Endothelial cell (in vitro differentiated cells): ENCODE data around the gene ABCC6. TPM values are rescaled to one million over a fixed set of nuclear protein-coding genes. Genes with fewer than 3 reads are reported as not detected.
"Not testable (repeated sequence)": the region's sequence is repeated elsewhere in the genome, so short reads cannot be mapped to it uniquely, and the experiment has no call there.

Experiments used
- DNase-seq: peaks from one replicate; pipeline ENCODE4 v3.0.0; 2021; ENCODE audit warnings: low spot score
- H3K27ac Mint-ChIP-seq: one replicate; pipeline ENCODE4 v1.8.0; 2021; ENCODE audit warnings: mixed read lengths, inconsistent platforms; ENCODE audit not compliant: unreplicated experiment
- H3K27me3 Mint-ChIP-seq: one replicate; pipeline ENCODE4 v1.8.0; 2021; ENCODE audit warnings: mild to moderate bottlenecking, moderate library complexity, mixed read lengths, inconsistent platforms; ENCODE audit not compliant: unreplicated experiment
- H3K36me3 Mint-ChIP-seq: one replicate; pipeline ENCODE4 v1.8.0; 2021; ENCODE audit warnings: mild to moderate bottlenecking, low read depth, mixed read lengths, inconsistent platforms; ENCODE audit not compliant: unreplicated experiment
- H3K4me1 Mint-ChIP-seq: one replicate; pipeline ENCODE4 v1.8.0; 2021; ENCODE audit warnings: mild to moderate bottlenecking, mixed read lengths, inconsistent platforms; ENCODE audit not compliant: unreplicated experiment
- H3K4me3 Mint-ChIP-seq: one replicate; pipeline ENCODE4 v1.8.0; 2021; ENCODE audit warnings: mild to moderate bottlenecking, mixed read lengths, inconsistent platforms; ENCODE audit not compliant: unreplicated experiment
- H3K9me3 Mint-ChIP-seq: one replicate; pipeline ENCODE4 v1.8.0; 2021; ENCODE audit warnings: mixed read lengths, inconsistent platforms; ENCODE audit not compliant: unreplicated experiment
- total RNA-seq: library from RNA; stranded (reverse); fragmentation: NEBNext Ultra II Directional; extraction: Animal tissue kit (Norgen Biotek cat#: 25700); gene quantifications from one replicate; pipeline ENCODE4 v1.2.1, GENCODE V29; 2021; ENCODE audit not compliant: unreplicated experiment

The ABCC6 gene
- total RNA-seq, 1 donor from 2014 or later = 0.36 TPM

- DNase-seq, H3K4me3 Mint-ChIP-seq, H3K27ac Mint-ChIP-seq, H3K36me3 Mint-ChIP-seq, H3K4me1 Mint-ChIP-seq, H3K9me3 Mint-ChIP-seq, H3K27me3 Mint-ChIP-seq: not testable (repeated sequence)
Observed at GRCh38 chr16:16218787-16219186, 4.5 kb downstream of the ABCC6 start.

GRCh38 chr16:16218349-16218748 lies 4.9 kb downstream of the ABCC6 start:
- not testable (repeated sequence) for H3K4me3 Mint-ChIP-seq, DNase-seq, H3K36me3 Mint-ChIP-seq, H3K27ac Mint-ChIP-seq, H3K27me3 Mint-ChIP-seq, H3K9me3 Mint-ChIP-seq, H3K4me1 Mint-ChIP-seq

- not testable (repeated sequence) for H3K36me3 Mint-ChIP-seq, H3K4me1 Mint-ChIP-seq, H3K27me3 Mint-ChIP-seq, DNase-seq, H3K27ac Mint-ChIP-seq, H3K9me3 Mint-ChIP-seq, H3K4me3 Mint-ChIP-seq
Observed at GRCh38 chr16:16213863-16214293, 9.4 kb downstream of the ABCC6 start.

- H3K4me3 Mint-ChIP-seq, DNase-seq, H3K27me3 Mint-ChIP-seq, H3K27ac Mint-ChIP-seq, H3K4me1 Mint-ChIP-seq, H3K9me3 Mint-ChIP-seq, H3K36me3 Mint-ChIP-seq: not testable (repeated sequence)
Observed at GRCh38 chr16:16211404-16211803, 11.9 kb downstream of the ABCC6 start.

- DNase-seq, H3K27me3 Mint-ChIP-seq, H3K4me3 Mint-ChIP-seq, H3K36me3 Mint-ChIP-seq, H3K27ac Mint-ChIP-seq, H3K9me3 Mint-ChIP-seq, H3K4me1 Mint-ChIP-seq: not testable (repeated sequence)
Observed at GRCh38 chr16:16208461-16208860, 14.8 kb downstream of the ABCC6 start.

DNA sequence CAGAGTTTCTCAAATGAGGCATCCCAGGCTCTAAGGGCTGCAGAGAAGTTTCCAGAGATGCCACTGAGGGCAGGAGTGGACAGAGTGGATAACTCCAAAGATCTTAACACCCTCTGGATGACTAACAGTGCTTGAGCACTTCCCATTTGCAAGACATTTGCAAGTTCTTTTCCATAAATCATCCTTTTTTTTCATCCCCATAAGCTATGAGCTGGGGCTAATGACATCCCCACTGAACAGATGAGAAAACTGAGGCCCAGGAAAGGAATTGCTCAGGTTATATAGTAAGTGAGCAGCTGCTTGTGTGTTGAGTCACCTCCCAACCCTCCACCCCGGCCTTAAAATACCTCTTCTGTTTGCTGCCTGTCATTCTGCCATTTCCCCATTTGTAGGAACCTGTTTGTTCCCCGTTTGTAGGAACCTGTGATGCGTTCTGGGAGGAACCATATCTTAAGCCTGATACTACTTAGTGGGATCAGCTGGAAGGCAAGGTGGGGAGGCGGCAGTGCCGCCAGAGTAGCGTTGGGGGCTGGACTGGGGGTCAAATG lies 15.4 kb downstream of the ABCC6 start:
- H3K4me3 Mint-ChIP-seq, H3K4me1 Mint-ChIP-seq, H3K9me3 Mint-ChIP-seq: not testable (repeated sequence)

GRCh38 chr16:16207097-16207786 lies 16.1 kb downstream of the ABCC6 start:
- not testable (repeated sequence) for H3K4me1 Mint-ChIP-seq, H3K27me3 Mint-ChIP-seq, DNase-seq, H3K4me3 Mint-ChIP-seq, H3K36me3 Mint-ChIP-seq, H3K9me3 Mint-ChIP-seq, H3K27ac Mint-ChIP-seq

More for the DNA sequence above, 15.4 kb downstream of the ABCC6 start:
- DNase-seq, H3K27me3 Mint-ChIP-seq, H3K27ac Mint-ChIP-seq, H3K36me3 Mint-ChIP-seq: not testable (repeated sequence)

DNA sequence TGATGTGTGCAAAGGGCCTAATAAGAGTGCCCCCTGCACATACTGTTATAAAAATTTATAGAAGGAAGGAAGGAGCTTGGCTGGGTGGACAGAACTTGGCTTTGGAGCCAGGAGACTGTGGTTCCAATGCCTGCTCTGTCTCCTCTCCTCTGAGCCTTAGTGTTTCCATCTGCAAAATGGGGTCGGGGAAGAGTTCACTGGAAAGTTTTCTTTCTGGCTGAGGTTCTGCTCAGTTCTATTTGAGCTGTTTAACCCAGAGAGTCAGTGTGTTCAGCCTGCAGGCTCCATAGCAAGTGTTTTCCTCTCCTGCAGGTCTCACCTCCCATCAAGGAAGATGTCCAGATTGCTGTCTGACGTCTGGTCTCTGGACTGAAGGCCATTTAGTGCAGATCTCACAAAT lies 17.4 kb downstream of the ABCC6 start:
- not testable (repeated sequence) for H3K27me3 Mint-ChIP-seq, H3K36me3 Mint-ChIP-seq, H3K27ac Mint-ChIP-seq, H3K4me3 Mint-ChIP-seq, DNase-seq, H3K4me1 Mint-ChIP-seq, H3K9me3 Mint-ChIP-seq

GRCh38 chr16:16204552-16204951 lies 18.7 kb downstream of the ABCC6 start:
- H3K4me3 Mint-ChIP-seq, H3K9me3 Mint-ChIP-seq, H3K4me1 Mint-ChIP-seq, DNase-seq, H3K36me3 Mint-ChIP-seq, H3K27me3 Mint-ChIP-seq, H3K27ac Mint-ChIP-seq: not testable (repeated sequence)

GRCh38 chr16:16203494-16203893 lies 19.8 kb downstream of the ABCC6 start:
- not testable (repeated sequence) for H3K4me1 Mint-ChIP-seq, H3K27ac Mint-ChIP-seq, DNase-seq, H3K27me3 Mint-ChIP-seq, H3K4me3 Mint-ChIP-seq, H3K36me3 Mint-ChIP-seq, H3K9me3 Mint-ChIP-seq
